NT2/D1 (cell line): ENCODE measurements around the gene GSTM4.
"Not testable (repeated sequence)": the region's sequence is repeated elsewhere in the genome, so short reads cannot be mapped to it uniquely, and the experiment has no call there.

Source experiments
- DNase-seq: peaks from one replicate; pipeline ENCODE4 v3.0.0-alpha.2; 2011; ENCODE audit warnings: low read depth, low spot score
- H3K27me3 ChIP-seq: 2 replicates; pipeline ENCODE4 v1.6.0; 2011; ENCODE audit warnings: mild to moderate bottlenecking; ENCODE audit not compliant: insufficient read length, insufficient read depth
- H3K36me3 ChIP-seq: 2 replicates; pipeline ENCODE4 v1.6.1; 2011; ENCODE audit warnings: mild to moderate bottlenecking, low read length, mixed read lengths; ENCODE audit not compliant: insufficient read depth, insufficient read length
- H3K4me1 ChIP-seq: 2 replicates; pipeline ENCODE4 v1.5.1; 2011; ENCODE audit not compliant: insufficient read depth, insufficient read length
- H3K4me3 ChIP-seq: 2 replicates; pipeline ENCODE4 v1.5.1; 2011; ENCODE audit warnings: low read depth; ENCODE audit not compliant: insufficient read length
- H3K9ac ChIP-seq: 2 replicates; pipeline ENCODE4 v1.6.0; 2011; ENCODE audit warnings: low read depth; ENCODE audit not compliant: insufficient read length
- H3K9me3 ChIP-seq: 2 replicates; pipeline ENCODE4 v1.5.1; 2011; ENCODE audit warnings: mild to moderate bottlenecking, low read length; ENCODE audit not compliant: insufficient read depth
- SUZ12 ChIP-seq: IDR thresholded peaks from 2 replicates; pipeline ENCODE4 v1.6.1; 2011; ENCODE audit not compliant: insufficient read length, insufficient read depth; ENCODE audit errors: extremely low read depth
- YY1 ChIP-seq: IDR thresholded peaks from 2 replicates; pipeline ENCODE4 v1.6.1; 2011; ENCODE audit not compliant: insufficient read length, insufficient read depth
- ZNF274 ChIP-seq: IDR thresholded peaks from 2 replicates; pipeline ENCODE4 v1.6.1; 2011; ENCODE audit warnings: mild to moderate bottlenecking, low read depth, low read length

The GSTM4 gene

GRCh38 chr1:109659997-109660690 lies 4.2 kb downstream of the GSTM4 start:
- no peak overlapping the region for H3K9ac ChIP-seq
- H3K27me3 ChIP-seq = no peaks in the 10 kb centered on the region
- no peak for TF ChIP-seq SUZ12
- TF ChIP-seq ZNF274 = no peak
- TF ChIP-seq YY1 = no peak
- no peak for DNase-seq
- H3K9me3 ChIP-seq = no peaks in the 10 kb centered on the region
- no peaks in the 10 kb centered on the region for H3K4me1 ChIP-seq
- no peaks in the 10 kb centered on the region for H3K36me3 ChIP-seq
- H3K4me3 ChIP-seq = no peak overlapping the region

GRCh38 chr1:109660691-109661026 lies 4.8 kb downstream of the GSTM4 start:
- not testable (repeated sequence) for H3K4me3 ChIP-seq, H3K9me3 ChIP-seq, DNase-seq, H3K4me1 ChIP-seq, H3K27me3 ChIP-seq, H3K9ac ChIP-seq, H3K36me3 ChIP-seq

- Histone ChIP-seq H3K27me3 (no peaks in the 10 kb centered on the region), H3K4me3 (no peak overlapping the region), H3K36me3 (no peaks in the 10 kb centered on the region), H3K4me1 (no peaks in the 10 kb centered on the region), H3K9me3 (no peaks in the 10 kb centered on the region), H3K9ac (no peak overlapping the region)
- DNase-seq = no peak
- TF ChIP-seq YY1 (no peak), SUZ12 (no peak), ZNF274 (no peak)
Measured at GRCh38 chr1:109661391-109661790, 5.5 kb downstream of the GSTM4 start.

GRCh38 chr1:109664671-109665070 lies 8.8 kb downstream of the GSTM4 start:
- no peak overlapping the region for H3K9ac ChIP-seq
- no peak overlapping the region for H3K4me3 ChIP-seq
- no peaks in the 10 kb centered on the region for H3K27me3 ChIP-seq
- peaks cover 4% of the 10 kb centered on the region for H3K4me1 ChIP-seq
- TF ChIP-seq YY1 (no peak), SUZ12 (no peak), ZNF274 (no peak)
- DNase-seq = no peak
- H3K9me3 ChIP-seq = peaks cover 2% of the 10 kb centered on the region; the same call in 1 of the 2 replicates
- H3K36me3 ChIP-seq = no peaks in the 10 kb centered on the region

- peaks cover 4% of the 10 kb centered on the region for H3K4me1 ChIP-seq
- H3K4me3 ChIP-seq = peak within 1 kb of the TSS; percentile 51
- peak within 1 kb of the TSS; percentile 47 for H3K9ac ChIP-seq
- H3K36me3 ChIP-seq = no peaks in the 10 kb centered on the region
- H3K27me3 ChIP-seq = no peaks in the 10 kb centered on the region
- H3K9me3 ChIP-seq = peaks cover 3% of the 10 kb centered on the region; the same call in 1 of the 2 replicates
- TF ChIP-seq YY1 (no peak), ZNF274 (no peak), SUZ12 (no peak)
- peak; percentile 76 for DNase-seq
Measured at GRCh38 chr1:109667452-109668122, 11.7 kb downstream of the GSTM4 start, which contains the start of gene GSTM2. Gene GSTM2, plus strand, starts transcription at chr1:109668057. Its CDS starts 59 bp downstream, at chr1:109668116.

GRCh38 chr1:109668123-109668775 lies 12.3 kb downstream of the GSTM4 start:
- Histone ChIP-seq H3K9me3 (peaks cover 3% of the 10 kb centered on the region; the same call in 1 of the 2 replicates), H3K4me1 (peaks cover 4% of the 10 kb centered on the region), H3K36me3 (no peaks in the 10 kb centered on the region), H3K9ac (peak overlapping the region; percentile 47), H3K4me3 (peak overlapping the region; percentile 51), H3K27me3 (no peaks in the 10 kb centered on the region)
- DNase-seq = no peak
- TF ChIP-seq YY1 (no peak), SUZ12 (no peak), ZNF274 (no peak)

GRCh38 chr1:109669246-109669948 lies 13.5 kb downstream of the GSTM4 start:
- Histone ChIP-seq H3K4me1 (peaks cover 4% of the 10 kb centered on the region), H3K9ac (no peak overlapping the region), H3K9me3 (peaks cover 3% of the 10 kb centered on the region; the same call in 1 of the 2 replicates), H3K36me3 (no peaks in the 10 kb centered on the region), H3K4me3 (no peak overlapping the region), H3K27me3 (no peaks in the 10 kb centered on the region)
- TF ChIP-seq SUZ12 (no peak), ZNF274 (no peak), YY1 (no peak)
- no peak for DNase-seq

GRCh38 chr1:109669949-109670302 lies 14.0 kb downstream of the GSTM4 start:
- DNase-seq, H3K4me1 ChIP-seq, H3K4me3 ChIP-seq: not testable (repeated sequence)

More at GRCh38 chr1:109669949-109670302, 14.0 kb downstream of the GSTM4 start:
- not testable (repeated sequence) for H3K27me3 ChIP-seq, H3K36me3 ChIP-seq, H3K9ac ChIP-seq, H3K9me3 ChIP-seq
